PC-3 (cell line): ENCODE measurements around the gene CATSPERE. TPM values are rescaled to one million over a fixed set of nuclear protein-coding genes. Genes with fewer than 3 reads are reported as not detected.

Source experiments
- ATAC-seq: fragments of 200-7000 bp; cut with Tn5 transposase; 2 replicates; pipeline ENCODE4 v1.9.1; 2020; ENCODE audit warnings: mild to moderate bottlenecking, moderate library complexity
- BruUV-seq: library from RNA; stranded (reverse); fragments of 400-500 nt; replicated peaks from 2 replicates; lab custom pipeline; 2021; lab: Mats Ljungman, UMichigan
- CTCF ChIA-PET: fragments of 300-600 bp; sonication (Branson Sonifier 250); formaldehyde crosslinking; loops from one replicate; lab custom pipeline; 2022; ENCODE audit warnings: antibody characterized with exemption; lab: Charles Lee
- POLR2A ChIA-PET: fragments of 300-600 bp; sonication (Branson Sonifier 250); formaldehyde crosslinking; loops from one replicate; lab custom pipeline; 2022; ENCODE audit warnings: antibody characterized with exemption; ENCODE audit not compliant: unreplicated experiment; lab: Charles Lee
- DNase-seq: peaks from one replicate; pipeline ENCODE4 v3.0.0-alpha.2; 2015
- H2AFZ ChIP-seq: fragments of 300-600 bp; sonication (generic); 2 replicates; pipeline ENCODE4 v1.6.0; 2016; ENCODE audit warnings: antibody characterized with exemption, low read length
- H3F3A ChIP-seq: fragments of 300-600 bp; sonication (generic); one replicate; pipeline ENCODE4 v1.6.0; 2017; ENCODE audit warnings: antibody characterized with exemption, low read length, control low read depth, mild to moderate bottlenecking; ENCODE audit not compliant: unreplicated experiment
- H3K27ac ChIP-seq: fragments of 300-600 bp; sonication (generic); 2 replicates; pipeline ENCODE4 v1.5.1; 2016; ENCODE audit warnings: mild to moderate bottlenecking, low read length
- H3K27me3 ChIP-seq: fragments of 300-600 bp; sonication (generic); 2 replicates; pipeline ENCODE4 v1.6.1; 2016; ENCODE audit warnings: low read length, mixed read lengths
- H3K36me3 ChIP-seq: fragments of 300-600 bp; sonication (generic); 2 replicates; pipeline ENCODE4 v1.6.1; 2016; ENCODE audit warnings: low read depth, mixed run types, low read length, mixed read lengths
- H3K4me1 ChIP-seq: fragments of 300-600 bp; sonication (generic); 2 replicates; pipeline ENCODE4 v1.5.1; 2016; ENCODE audit warnings: low read length; ENCODE audit not compliant: insufficient read depth
- H3K4me2 ChIP-seq: fragments of 300-600 bp; sonication (generic); 2 replicates; pipeline ENCODE4 v1.6.0; 2016; ENCODE audit warnings: low read length
- H3K4me3 ChIP-seq: fragments of 300-600 bp; sonication (generic); 2 replicates; pipeline ENCODE4 v1.5.1; 2016; ENCODE audit warnings: mild to moderate bottlenecking, low read length, mixed read lengths
- H3K79me2 ChIP-seq: fragments of 300-600 bp; sonication (generic); 2 replicates; pipeline ENCODE4 v1.6.1; 2017; ENCODE audit warnings: low read length, mixed read lengths
- H3K9ac ChIP-seq: fragments of 300-600 bp; sonication (generic); 2 replicates; pipeline ENCODE4 v1.6.0; 2016; ENCODE audit warnings: mild to moderate bottlenecking, low read length
- H3K9me2 ChIP-seq: fragments of 300-600 bp; sonication (generic); replicated peaks from 2 replicates; pipeline ENCODE4 v1.6.1; 2016; ENCODE audit warnings: mixed run types, low read length, mixed read lengths
- H3K9me3 ChIP-seq: fragments of 300-600 bp; sonication (generic); 2 replicates; pipeline ENCODE4 v1.6.1; 2016; ENCODE audit warnings: low read length, mixed read lengths
- H4K20me1 ChIP-seq: fragments of 300-600 bp; sonication (generic); 2 replicates; pipeline ENCODE4 v1.6.1; 2016; ENCODE audit warnings: low read length, mixed read lengths
- CTCF ChIP-seq: fragments of 300-600 bp; sonication (generic); conservative IDR thresholded peaks from 2 replicates; pipeline ENCODE4 v1.5.1; 2017; ENCODE audit warnings: antibody characterized with exemption, low read depth, mild to moderate bottlenecking, low read length
- EZH2 ChIP-seq: fragments of 300-600 bp; sonication (generic); IDR thresholded peaks from one replicate; pipeline ENCODE4 v1.6.1; 2017; ENCODE audit warnings: antibody characterized with exemption, mild to moderate bottlenecking, low read length; ENCODE audit not compliant: unreplicated experiment
- EZH2phosphoT487 ChIP-seq: fragments of 300-600 bp; sonication (generic); IDR thresholded peaks from 2 replicates; pipeline ENCODE4 v1.6.1; 2018; ENCODE audit warnings: mild to moderate bottlenecking, antibody characterized with exemption, low read length, borderline replicate concordance
- intact Hi-C: fragments of 100-400 bp; cut with micrococcal nuclease; formaldehyde crosslinking; loops from 2 replicates; pipeline ENCODE4 v1.9.0; 2023
- total RNA-seq: library from RNA; depleted of rRNA; stranded (reverse); fragments of >200 nt; gene quantifications from 2 replicates; pipeline ENCODE4 v1.2.3, GENCODE V29; 2014

The CATSPERE gene
- total RNA-seq, 1 experiment from 2014 or later = not detected

GRCh38 chr1:244454412-244454811, 6.7 kb upstream of the CATSPERE start:
- Histone ChIP-seq H3K36me3 (peaks cover 9% of the 10 kb centered on the region; the same call in 1 of the 2 replicates), H3K27ac (no peak overlapping the region), H3K4me2 (0 out of 2 replicates have a peak overlapping the region, but pooled peaks have one; percentile 5), H4K20me1 (peaks cover 10% of the 10 kb centered on the region), H3K9ac (no peak overlapping the region), H3K4me1 (peaks cover 19% of the 10 kb centered on the region), H3F3A (no peaks in the 10 kb centered on the region), H2AFZ (peak overlapping the region; percentile 16; the same call in 1 of the 2 replicates), H3K4me3 (no peak overlapping the region), H3K9me2 (no peaks in the 10 kb centered on the region), H3K79me2 (peaks cover 22% of the 10 kb centered on the region), H3K27me3 (no peaks in the 10 kb centered on the region), H3K9me3 (no peaks in the 10 kb centered on the region)
- BruUV-seq = no TSS peak
- CTCF ChIA-PET = no interaction called here
- ATAC-seq = no peak
- no peak for DNase-seq
- TF ChIP-seq CTCF (no peak), EZH2phosphoT487 (no peak), EZH2 (no peak)
- POLR2A ChIA-PET = no interaction called here
- intact Hi-C loops = loop anchor here (5.0 to 10.0 kb wide), 4 partner anchors 148 to 520 kb away; no protein-coding TSS in a partner anchor

- H4K20me1 ChIP-seq = no peaks in the 10 kb centered on the region
- H3K4me2 ChIP-seq = no peak overlapping the region
- no peaks in the 10 kb centered on the region for H3F3A ChIP-seq
- ChIA-PET CTCF (no interaction called here), POLR2A (no interaction called here)
- no peak overlapping the region for H3K4me3 ChIP-seq
- intact Hi-C loops = loop anchor here (10.0 kb wide), 1 partner anchor 518 kb away; no protein-coding TSS in a partner anchor
- no peaks in the 10 kb centered on the region for H3K27me3 ChIP-seq
- ATAC-seq = no peak
- H3K27ac ChIP-seq = no peak overlapping the region
- BruUV-seq = no TSS peak
- H3K9me2 ChIP-seq = no peaks in the 10 kb centered on the region
- H3K36me3 ChIP-seq = no peaks in the 10 kb centered on the region
- H3K9me3 ChIP-seq = no peaks in the 10 kb centered on the region
- H3K9ac ChIP-seq = no peak overlapping the region
- TF ChIP-seq EZH2 (no peak), EZH2phosphoT487 (no peak)
- H3K79me2 ChIP-seq = peaks cover under 1% of the 10 kb centered on the region
- H2AFZ ChIP-seq = no peak overlapping the region
- H3K4me1 ChIP-seq = peaks cover 19% of the 10 kb centered on the region
- DNase-seq = no peak
These were observed 4.5 kb upstream of the CATSPERE start for GRCh38 chr1:244456586-244456985.

- H3K4me3 ChIP-seq = no peak overlapping the region
- no peaks in the 10 kb centered on the region for H3K36me3 ChIP-seq
- H3K27me3 ChIP-seq = no peaks in the 10 kb centered on the region
- H3K9me2 ChIP-seq = no peaks in the 10 kb centered on the region
- DNase-seq = no peak
- no peak overlapping the region for H3K4me2 ChIP-seq
- H3K27ac ChIP-seq = no peak overlapping the region
- no peaks in the 10 kb centered on the region for H3K79me2 ChIP-seq
- no peaks in the 10 kb centered on the region for H4K20me1 ChIP-seq
- intact Hi-C loops = loop anchor here (10.0 kb wide), 1 partner anchor 516 kb away; no protein-coding TSS in a partner anchor
- POLR2A ChIA-PET = no interaction called here
- H3K9ac ChIP-seq = no peak overlapping the region
- no peak overlapping the region for H2AFZ ChIP-seq
- BruUV-seq = no TSS peak
- ATAC-seq = no peak
- TF ChIP-seq EZH2phosphoT487 (no peak), CTCF (no peak), EZH2 (no peak)
- no peaks in the 10 kb centered on the region for H3F3A ChIP-seq
- CTCF ChIA-PET = interaction anchor here (0.6 kb wide), 1 partner anchor 144 kb away, joined by 3 read pairs; no protein-coding TSS in a partner anchor
- H3K9me3 ChIP-seq = no peaks in the 10 kb centered on the region
- H3K4me1 ChIP-seq = peaks cover 16% of the 10 kb centered on the region
These were observed 2.3 kb upstream of the CATSPERE start for GRCh38 chr1:244458781-244459180.
